BLaER1 treated with 17β-estradiol and CSF1 and Interleukin-3, amounts not matched to agents 10 nM and 100 nM (cell line): Measurements from ENCODE around the gene HLCS.
"Not testable (repeated sequence)": the region's sequence is repeated elsewhere in the genome, so short reads cannot be mapped to it uniquely, and the experiment has no call there.

Source experiments
- H3K27ac ChIP-seq, 11 experiments: shearing (Covaris generic); formaldehyde crosslinking; 2 replicates each; pipeline ENCODE4 v1.8.1; 2022
- H3K27me3 ChIP-seq, 11 experiments: shearing (Covaris generic); formaldehyde crosslinking; 2 replicates each; pipeline ENCODE4 v1.8.1; 2022
- H3K36me3 ChIP-seq, 11 experiments: shearing (Covaris generic); formaldehyde crosslinking; 2 replicates each; pipeline ENCODE4 v1.8.1; 2022
- H3K4me1 ChIP-seq, 10 experiments: shearing (Covaris generic); formaldehyde crosslinking; 2 replicates each; pipeline ENCODE4 v1.8.1; 2022
- H3K4me2 ChIP-seq, 11 experiments: shearing (Covaris generic); formaldehyde crosslinking; 2 replicates each; pipeline ENCODE4 v1.8.1; 2022
- H3K4me3 ChIP-seq, 10 experiments: shearing (Covaris generic); formaldehyde crosslinking; 2 replicates each; pipeline ENCODE4 v1.8.1; 2022
- H3K9ac ChIP-seq, 11 experiments: shearing (Covaris generic); formaldehyde crosslinking; 2 replicates each; pipeline ENCODE4 v1.8.1; 2022
- H3K9me3 ChIP-seq, 11 experiments: shearing (Covaris generic); formaldehyde crosslinking; replicated peaks in 1 of 11; 2 replicates each; pipeline ENCODE4 v1.8.1; 2022
- H4K20me1 ChIP-seq, 11 experiments: shearing (Covaris generic); formaldehyde crosslinking; 2 replicates each; pipeline ENCODE4 v1.8.1; 2022
- Cebpa-rat ChIP-seq, 11 experiments: shearing (Covaris generic); IDR thresholded peaks; 2 replicates each; pipeline ENCODE4 v1.8.1; 2022

The HLCS gene

DNA sequence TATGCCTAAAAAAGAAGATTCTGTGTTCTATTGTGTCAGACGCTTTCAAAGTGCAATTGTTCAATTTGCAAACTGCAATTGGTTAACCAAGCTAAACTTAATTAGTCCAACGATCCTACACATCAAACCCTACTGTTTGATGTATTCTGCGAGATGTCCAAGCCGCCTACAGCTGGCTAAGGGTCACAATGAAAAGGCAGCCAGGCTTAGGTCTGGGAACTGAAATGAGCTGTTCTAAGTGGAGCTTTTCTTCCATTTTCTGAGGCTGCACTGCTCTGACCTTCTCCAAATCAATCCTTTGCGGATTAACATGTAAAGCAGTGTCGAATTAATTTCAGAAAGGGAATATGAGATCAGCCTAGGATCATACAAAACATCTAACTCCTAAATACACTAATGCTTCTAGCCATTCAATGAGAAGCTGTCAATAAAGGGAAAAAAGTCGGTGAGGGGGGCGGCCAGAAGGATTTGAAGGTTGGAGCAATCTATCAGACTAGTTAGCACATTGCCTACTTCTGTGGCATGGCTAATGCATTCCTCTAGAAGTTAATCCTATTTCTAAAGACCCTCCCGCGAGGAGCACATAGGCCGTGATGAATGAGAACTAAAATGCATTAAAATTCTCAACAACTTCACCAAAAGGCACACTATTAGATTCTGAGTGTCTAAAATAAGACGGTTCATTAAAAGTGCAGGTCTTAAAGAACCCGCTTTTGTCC lies 148.6 kb downstream of the HLCS start:
- H3K4me2 ChIP-seq, result no peak overlapping the region
- H3K4me1 ChIP-seq, result peaks cover 0 to 10% (median 0%) of the 10 kb centered on the region in 10 experiments; a peak in 3 of 20 replicates
- TF ChIP-seq Cebpa-rat (IDR thresholded peaks at IDR 0.05), result no peak
- H3K9ac ChIP-seq, result no peak overlapping the region
- H4K20me1 ChIP-seq, result peaks cover 0 to 6% (median 0%) of the 10 kb centered on the region in 11 experiments; a peak in 4 of 22 replicates
- H3K27ac ChIP-seq, result no peak overlapping the region
- peaks cover 0 to 21% (median 0%) of the 10 kb centered on the region in 11 experiments; a peak in 4 of 22 replicates for H3K36me3 ChIP-seq
- H3K4me3 ChIP-seq, result no peak overlapping the region
- H3K9me3 ChIP-seq, result no peaks in the 10 kb centered on the region
- no peaks in the 10 kb centered on the region for H3K27me3 ChIP-seq

- no peaks in the 10 kb centered on the region for H3K9me3 ChIP-seq
- no peak for TF ChIP-seq Cebpa-rat (IDR thresholded peaks at IDR 0.05)
- no peaks in the 10 kb centered on the region for H3K27me3 ChIP-seq
- no peak overlapping the region for H3K27ac ChIP-seq
- H3K36me3 ChIP-seq, result peaks cover 0 to 19% (median 0%) of the 10 kb centered on the region in 11 experiments; a peak in 4 of 22 replicates
- peaks cover 0 to 10% (median 0%) of the 10 kb centered on the region in 10 experiments; a peak in 3 of 20 replicates for H3K4me1 ChIP-seq
- peaks cover 0 to 6% (median 0%) of the 10 kb centered on the region in 11 experiments; a peak in 4 of 22 replicates for H4K20me1 ChIP-seq
- no peak overlapping the region for H3K4me3 ChIP-seq
- H3K4me2 ChIP-seq, result no peak overlapping the region
- H3K9ac ChIP-seq, result no peak overlapping the region
Measured at GRCh38 chr21:36816561-36817130, 149.8 kb downstream of the HLCS start.

DNA sequence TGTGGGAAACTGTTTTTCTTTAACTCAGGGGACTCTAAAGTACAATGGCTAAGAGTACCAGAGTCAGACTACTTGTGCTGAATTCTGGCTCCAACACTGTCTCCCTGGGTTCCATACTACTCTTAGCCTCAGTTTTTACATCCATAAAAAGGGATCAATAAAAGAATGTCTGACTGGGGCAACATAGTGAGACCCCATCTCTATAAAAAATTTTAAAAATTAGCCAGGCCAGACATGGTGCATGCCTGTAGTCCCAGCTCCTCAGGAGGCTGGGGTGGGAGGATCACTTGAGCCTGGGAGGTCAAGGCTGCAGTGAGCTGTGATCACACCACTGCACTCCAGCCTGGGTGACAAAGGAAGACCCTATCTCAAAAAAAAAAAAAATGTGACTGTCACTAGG lies 150.4 kb downstream of the HLCS start:
- H3K36me3 ChIP-seq, result peaks cover 0 to 13% (median 0%) of the 10 kb centered on the region in 11 experiments; a peak in 1 of 22 replicates
- not testable (repeated sequence) for H3K27me3 ChIP-seq, H4K20me1 ChIP-seq, H3K4me2 ChIP-seq, H3K4me3 ChIP-seq, H3K9me3 ChIP-seq, H3K9ac ChIP-seq, H3K4me1 ChIP-seq, H3K27ac ChIP-seq

GRCh38 chr21:36815284-36815683 lies 151.2 kb downstream of the HLCS start:
- H3K4me3 ChIP-seq, result no peak overlapping the region
- TF ChIP-seq Cebpa-rat (IDR thresholded peaks at IDR 0.05), result no peak
- peaks cover 0 to 3% (median 0%) of the 10 kb centered on the region in 11 experiments; a peak in 4 of 22 replicates for H4K20me1 ChIP-seq
- H3K36me3 ChIP-seq, result 0 out of 22 replicates have a peak, but pooled peaks cover 0 to 8% (median 0%) of the 10 kb centered on the region in 11 experiments
- H3K4me1 ChIP-seq, result no peaks in the 10 kb centered on the region
- no peaks in the 10 kb centered on the region for H3K9me3 ChIP-seq
- H3K27me3 ChIP-seq, result no peaks in the 10 kb centered on the region
- H3K27ac ChIP-seq, result no peak overlapping the region
- H3K4me2 ChIP-seq, result no peak overlapping the region
- no peak overlapping the region for H3K9ac ChIP-seq

GRCh38 chr21:36813052-36813451 lies 153.4 kb downstream of the HLCS start:
- no peak for TF ChIP-seq Cebpa-rat (IDR thresholded peaks at IDR 0.05)
- Histone ChIP-seq H3K9me3 (no peaks in the 10 kb centered on the region), H3K4me2 (no peak overlapping the region), H4K20me1 (no peaks in the 10 kb centered on the region; a peak in 1 of 22 replicates), H3K27me3 (no peaks in the 10 kb centered on the region), H3K4me3 (no peak overlapping the region), H3K36me3 (0 out of 22 replicates have a peak, but pooled peaks cover 0 to 8% (median 0%) of the 10 kb centered on the region in 11 experiments), H3K27ac (no peak overlapping the region), H3K9ac (no peak overlapping the region), H3K4me1 (no peaks in the 10 kb centered on the region)

DNA sequence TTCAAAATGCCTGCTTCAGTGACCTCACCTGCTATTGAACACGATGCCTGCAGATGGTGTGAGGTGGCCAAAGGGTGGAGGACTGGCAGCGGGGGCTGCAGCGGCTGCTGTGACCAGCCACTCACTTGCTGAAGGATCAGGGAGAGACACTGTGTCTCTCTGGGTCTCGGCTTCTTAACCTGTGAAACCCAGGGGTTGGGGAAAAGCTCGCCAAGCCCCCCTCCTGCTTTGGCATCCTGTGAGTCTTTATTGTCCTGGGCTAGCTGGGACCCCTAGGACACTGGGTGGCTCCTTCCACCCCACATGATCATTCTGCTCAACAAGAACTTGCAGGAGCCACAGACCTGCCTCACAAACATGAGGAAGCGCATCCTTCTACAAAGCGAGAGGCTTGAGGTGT lies 154.7 kb downstream of the HLCS start:
- no peaks in the 10 kb centered on the region; a peak in 1 of 22 replicates for H4K20me1 ChIP-seq
- H3K27ac ChIP-seq, result no peak overlapping the region
- no peak overlapping the region for H3K4me2 ChIP-seq
- TF ChIP-seq Cebpa-rat (IDR thresholded peaks at IDR 0.05), result no peak
- H3K27me3 ChIP-seq, result no peaks in the 10 kb centered on the region
- no peaks in the 10 kb centered on the region for H3K9me3 ChIP-seq
- H3K4me1 ChIP-seq, result no peaks in the 10 kb centered on the region
- no peak overlapping the region for H3K4me3 ChIP-seq
- H3K9ac ChIP-seq, result no peak overlapping the region
- 0 out of 22 replicates have a peak, but pooled peaks cover 0 to 4% (median 0%) of the 10 kb centered on the region in 11 experiments for H3K36me3 ChIP-seq

GRCh38 chr21:36810443-36810842 lies 156.0 kb downstream of the HLCS start:
- H3K36me3 ChIP-seq, result no peaks in the 10 kb centered on the region
- no peaks in the 10 kb centered on the region; a peak in 1 of 22 replicates for H4K20me1 ChIP-seq
- no peak overlapping the region for H3K27ac ChIP-seq
- H3K4me3 ChIP-seq, result no peak overlapping the region
- no peaks in the 10 kb centered on the region for H3K9me3 ChIP-seq
- no peak for TF ChIP-seq Cebpa-rat (IDR thresholded peaks at IDR 0.05)
- no peaks in the 10 kb centered on the region for H3K27me3 ChIP-seq
- H3K4me1 ChIP-seq, result no peaks in the 10 kb centered on the region
- no peak overlapping the region for H3K4me2 ChIP-seq
- no peak overlapping the region for H3K9ac ChIP-seq

DNA sequence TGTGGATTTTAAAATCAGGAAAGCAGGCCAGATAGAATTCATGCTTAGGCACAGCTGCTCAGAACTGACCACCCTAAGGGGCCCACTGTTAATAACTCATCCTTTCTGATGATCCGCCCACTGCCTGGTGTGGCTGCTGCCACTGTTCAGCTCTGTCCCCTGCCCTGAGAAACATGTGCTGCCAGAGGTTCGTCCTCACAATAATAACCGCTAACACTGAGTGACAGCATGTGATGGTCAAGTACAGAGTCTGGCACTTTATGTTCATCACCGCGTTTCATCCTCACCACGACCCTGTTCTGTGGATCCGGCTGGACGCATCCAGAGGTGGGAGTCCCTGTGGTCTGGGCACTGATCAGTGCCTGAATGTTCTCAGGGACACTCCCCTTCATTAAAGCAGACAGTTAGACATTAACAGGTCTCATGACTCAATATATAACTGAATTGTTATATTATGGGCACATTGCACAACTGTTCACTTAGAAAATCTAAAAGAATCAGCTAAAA lies 159.0 kb downstream of the HLCS start:
- Histone ChIP-seq H3K27ac (no peak overlapping the region), H3K9ac (no peak overlapping the region), H3K4me1 (no peaks in the 10 kb centered on the region), H3K4me2 (no peak overlapping the region), H3K9me3 (no peaks in the 10 kb centered on the region), H3K27me3 (no peaks in the 10 kb centered on the region), H3K4me3 (no peak overlapping the region), H3K36me3 (peaks cover 0 to 9% (median 0%) of the 10 kb centered on the region in 11 experiments; a peak in 3 of 22 replicates), H4K20me1 (no peaks in the 10 kb centered on the region)
- no peak for TF ChIP-seq Cebpa-rat (IDR thresholded peaks at IDR 0.05)

- Histone ChIP-seq H3K27ac (no peak overlapping the region), H3K4me2 (no peak overlapping the region), H3K36me3 (peaks cover 0 to 15% (median 0%) of the 10 kb centered on the region in 11 experiments; a peak in 3 of 22 replicates), H3K9ac (no peak overlapping the region), H3K4me3 (no peak overlapping the region), H3K27me3 (no peaks in the 10 kb centered on the region), H4K20me1 (no peaks in the 10 kb centered on the region), H3K9me3 (no peaks in the 10 kb centered on the region), H3K4me1 (no peaks in the 10 kb centered on the region)
- no peak for TF ChIP-seq Cebpa-rat (IDR thresholded peaks at IDR 0.05)
Measured at GRCh38 chr21:36806103-36806502, 160.4 kb downstream of the HLCS start.
